H1 (cell line): ENCODE measurements around the gene SERGEF. TPM values are rescaled to one million over a fixed set of nuclear protein-coding genes. Genes with fewer than 3 reads are reported as not detected.

Experiments used
- CTCF ChIA-PET: fragments of 300-600 bp; sonication (Branson Sonifier 250); formaldehyde crosslinking; loops from one replicate; lab custom pipeline; 2021; ENCODE audit not compliant: partially characterized antibody; lab: Charles Lee
- POLR2A ChIA-PET: fragments of 300-600 bp; sonication (Branson Sonifier 250); formaldehyde crosslinking; loops from one replicate; lab custom pipeline; 2021; ENCODE audit warnings: inconsistent platforms; ENCODE audit not compliant: partially characterized antibody; lab: Charles Lee
- DNase-seq, 2 experiments: peaks; one replicate each; pipeline versions ENCODE4 v3.0.0 to v3.0.0-alpha.2; 2010 to 2022; ENCODE audit warnings: low spot score in 2 of 2, low read depth in 1 of 2, mixed read lengths in 1 of 2
- FAIRE-seq: peaks from 2 replicates; lab custom pipeline; 2011; peaks lifted over from hg19 to GRCh38; lab: Jason Lieb, UNC
- H2AFZ ChIP-seq: 2 replicates; pipeline ENCODE4 v1.8.1; 2012; ENCODE audit warnings: low read length, inconsistent platforms
- H2AK5ac ChIP-seq: 2 replicates; pipeline ENCODE4 v1.6.1; 2013; ENCODE audit warnings: low read depth, low read length
- H2BK120ac ChIP-seq: replicated peaks from 2 replicates; pipeline ENCODE3; 2013; ENCODE audit warnings: low read depth, low read length, inconsistent platforms
- H2BK12ac ChIP-seq: 2 replicates; pipeline ENCODE4 v1.6.1; 2013; ENCODE audit warnings: low read depth, low read length
- H2BK15ac ChIP-seq: 2 replicates; pipeline ENCODE4 v1.6.1; 2013; ENCODE audit warnings: low read length
- H2BK20ac ChIP-seq: 2 replicates; pipeline ENCODE4 v1.6.1; 2013; ENCODE audit warnings: low read length
- H2BK5ac ChIP-seq: 2 replicates; pipeline ENCODE4 v1.6.1; 2013; ENCODE audit warnings: low read depth, low read length
- H3K14ac ChIP-seq: 2 replicates; pipeline ENCODE4 v1.6.1; 2013; ENCODE audit warnings: inconsistent platforms; ENCODE audit not compliant: insufficient read length
- H3K18ac ChIP-seq: 2 replicates; pipeline ENCODE4 v1.6.1; 2013; ENCODE audit warnings: low read length; ENCODE audit errors: extremely low read depth
- H3K23ac ChIP-seq: 2 replicates; pipeline ENCODE4 v1.6.1; 2013; ENCODE audit warnings: inconsistent platforms; ENCODE audit not compliant: insufficient read length
- H3K23me2 ChIP-seq: 2 replicates; pipeline ENCODE4 v1.6.1; 2013; ENCODE audit warnings: low read depth, low read length
- H3K27ac ChIP-seq: 2 replicates; pipeline ENCODE4 v1.6.1; 2011; ENCODE audit warnings: low read depth, low read length, inconsistent platforms
- H3K27me3 ChIP-seq, 4 experiments: replicated peaks in 1 of 4; 1 replicate in 1 of 4; 2 replicates in 3 of 4; pipeline versions ENCODE4 v1.6.1 to v1.8.1; 2011 to 2013; ENCODE audit warnings: low read length in 3 of 4, mild to moderate bottlenecking in 3 of 4, inconsistent platforms in 2 of 4, mixed read lengths in 2 of 4, moderate library complexity in 1 of 4; ENCODE audit not compliant: control insufficient read depth in 3 of 4, insufficient read depth in 3 of 4; ENCODE audit errors: extremely low read depth in 1 of 4
- H3K36me3 ChIP-seq, 4 experiments: 2 replicates each; pipeline versions ENCODE4 v1.6.1 to v1.8.1; 2011 to 2013; ENCODE audit warnings: mild to moderate bottlenecking in 4 of 4, low read length in 3 of 4, moderate library complexity in 2 of 4, control low read depth in 1 of 4, inconsistent platforms in 1 of 4; ENCODE audit not compliant: insufficient read depth in 4 of 4, control insufficient read depth in 2 of 4
- H3K4ac ChIP-seq: replicated peaks from 2 replicates; pipeline ENCODE3; 2013; ENCODE audit warnings: low read length, low read depth, mixed read lengths, inconsistent platforms; ENCODE audit not compliant: insufficient read length
- H3K4me1 ChIP-seq, 4 experiments: replicated peaks in 1 of 4; 1 replicate in 1 of 4; 2 replicates in 3 of 4; pipeline versions ENCODE4 v1.6.1 to v1.8.1; 2011 to 2013; ENCODE audit warnings: low read length in 3 of 4, inconsistent platforms in 2 of 4, mixed read lengths in 1 of 4; ENCODE audit not compliant: insufficient read depth in 4 of 4, control insufficient read depth in 3 of 4
- H3K4me2 ChIP-seq, 2 experiments: 2 replicates each; pipeline versions ENCODE4 v1.6.1 to v1.8.1; 2011 to 2013; ENCODE audit warnings: low read depth in 2 of 2, low read length in 2 of 2, control low read depth in 1 of 2, inconsistent platforms in 1 of 2, mild to moderate bottlenecking in 1 of 2; ENCODE audit not compliant: insufficient read depth in 1 of 2
- H3K4me3 ChIP-seq, 4 experiments: fragments of 200-600, 300-600 bp in 1 of 4; sonication (generic), shearing (Covaris generic), sonication (Bioruptor Twin) in 1 of 4; 2 replicates each; pipeline versions ENCODE4 v1.5.1 to v1.8.1; 2011 to 2016; ENCODE audit warnings: low read length in 4 of 4, low read depth in 3 of 4, control low read depth in 2 of 4, inconsistent platforms in 2 of 4, mild to moderate bottlenecking in 2 of 4, mixed read lengths in 1 of 4, moderate library complexity in 1 of 4; ENCODE audit not compliant: insufficient read depth in 2 of 4; ENCODE audit errors: extremely low read depth in 1 of 4
- H3K56ac ChIP-seq: replicated peaks from 2 replicates; pipeline ENCODE3; 2013; ENCODE audit warnings: low read depth, mild to moderate bottlenecking, mixed read lengths, low read length, inconsistent platforms; ENCODE audit not compliant: insufficient read length
- H3K79me1 ChIP-seq: 2 replicates; pipeline ENCODE4 v1.6.1; 2013; ENCODE audit warnings: low read depth, low read length, control low read depth
- H3K79me2 ChIP-seq, 2 experiments: 2 replicates each; pipeline versions ENCODE4 v1.6.1 to v1.8.1; 2012 to 2013; ENCODE audit warnings: low read length in 2 of 2, mild to moderate bottlenecking in 2 of 2, inconsistent platforms in 1 of 2; ENCODE audit not compliant: insufficient read depth in 2 of 2, control insufficient read depth in 1 of 2
- H3K9ac ChIP-seq, 4 experiments: replicated peaks in 1 of 4; 1 replicate in 1 of 4; 2 replicates in 3 of 4; pipeline versions ENCODE4 v1.6.1 to v1.8.1; 2011 to 2013; ENCODE audit warnings: low read depth in 3 of 4, low read length in 3 of 4, control low read depth in 2 of 4, mild to moderate bottlenecking in 2 of 4, moderate library complexity in 2 of 4, inconsistent platforms in 1 of 4; ENCODE audit errors: extremely low read depth in 1 of 4
- H3K9me3 ChIP-seq, 2 experiments: 2 replicates each; pipeline versions ENCODE4 v1.6.1 to v1.8.1; 2012 to 2013; ENCODE audit warnings: mild to moderate bottlenecking in 2 of 2, moderate library complexity in 2 of 2, control low read depth in 1 of 2, inconsistent platforms in 1 of 2, low read depth in 1 of 2, low read length in 1 of 2, mixed read lengths in 1 of 2; ENCODE audit not compliant: insufficient read depth in 2 of 2
- H4K20me1 ChIP-seq, 2 experiments: replicated peaks in 1 of 2; 2 replicates each; pipeline versions ENCODE3 to v1.8.1; 2011 to 2013; ENCODE audit warnings: inconsistent platforms in 2 of 2, low read length in 2 of 2, mild to moderate bottlenecking in 1 of 2; ENCODE audit not compliant: insufficient read depth in 2 of 2, control insufficient read depth in 1 of 2
- H4K5ac ChIP-seq: 2 replicates; pipeline ENCODE4 v1.6.1; 2013; ENCODE audit warnings: low read length, low read depth, mixed read lengths, inconsistent platforms; ENCODE audit not compliant: insufficient read length
- H4K8ac ChIP-seq: 2 replicates; pipeline ENCODE4 v1.8.0; 2013; ENCODE audit warnings: mild to moderate bottlenecking, moderate library complexity, low read length, inconsistent platforms; ENCODE audit not compliant: insufficient read depth; ENCODE audit errors: extremely low read depth
- H4K91ac ChIP-seq: replicated peaks from 2 replicates; pipeline ENCODE3; 2013; ENCODE audit warnings: low read length, mixed read lengths, inconsistent platforms; ENCODE audit not compliant: insufficient read length
- ASH2L ChIP-seq: fragments of 200-600, 300-600 bp; sonication (generic); IDR thresholded peaks from one replicate; pipeline ENCODE4 v1.7.1; 2017; ENCODE audit warnings: low read length
- ATF2 ChIP-seq: IDR thresholded peaks from 2 replicates; pipeline ENCODE4 v1.6.1; 2012; ENCODE audit warnings: low read length, inconsistent platforms
- CEBPB ChIP-seq: IDR thresholded peaks from 2 replicates; pipeline ENCODE4 v1.6.1; 2012; ENCODE audit warnings: low read depth, low read length
- E2F6 ChIP-seq: IDR thresholded peaks from 2 replicates; pipeline ENCODE4 v1.6.1; 2012; ENCODE audit warnings: inconsistent platforms
- EGR1 ChIP-seq: IDR thresholded peaks from 2 replicates; pipeline ENCODE4 v1.6.1; 2011; ENCODE audit warnings: low read depth, low read length, borderline replicate concordance
- GABPA ChIP-seq: IDR thresholded peaks from 2 replicates; pipeline ENCODE4 v1.6.1; 2011; ENCODE audit warnings: mild to moderate bottlenecking, low read length, moderate library complexity, borderline replicate concordance; ENCODE audit not compliant: insufficient read depth
- KDM1A ChIP-seq: fragments of 200-600, 300-600 bp; sonication (generic); IDR thresholded peaks from 2 replicates; pipeline ENCODE4 v1.7.1; 2016; ENCODE audit warnings: mild to moderate bottlenecking, low read length, borderline replicate concordance
- RBBP5 ChIP-seq: IDR thresholded peaks from 2 replicates; pipeline ENCODE4 v1.7.1; 2012; ENCODE audit warnings: low read depth, mild to moderate bottlenecking, inconsistent platforms, low read length, moderate library complexity, borderline replicate concordance
- RFX5 ChIP-seq: IDR thresholded peaks from 2 replicates; pipeline ENCODE4 v1.6.1; 2011; ENCODE audit warnings: low read depth, low read length, improper control_type of control experiment, borderline replicate concordance
- SP1 ChIP-seq: IDR thresholded peaks from 2 replicates; pipeline ENCODE4 v1.6.1; 2011; ENCODE audit warnings: low read depth, low read length
- SP2 ChIP-seq: IDR thresholded peaks from 2 replicates; pipeline ENCODE4 v1.6.1; 2012; ENCODE audit warnings: mild to moderate bottlenecking, low read length, inconsistent platforms
- SP4 ChIP-seq: IDR thresholded peaks from 2 replicates; pipeline ENCODE4 v1.6.1; 2012; ENCODE audit warnings: low read length, inconsistent platforms
- ZNF274 ChIP-seq: IDR thresholded peaks from 2 replicates; pipeline ENCODE4 v1.7.0; 2012; ENCODE audit warnings: low read length, borderline replicate concordance; ENCODE audit errors: extremely low read depth
- WGBS, 2 experiments: shearing (Covaris generic) in 1 of 2; methylation state at CpG; one replicate each; pipeline versions ENCODE4 v1.1.6 to v1.1.7; 2013 to 2015; ENCODE audit warnings: low lambda C conversion rate in 2 of 2, mixed read lengths in 2 of 2, inconsistent platforms in 1 of 2, low coverage in 1 of 2, missing lambda C conversion rate in 1 of 2; ENCODE audit not compliant: insufficient replicate concordance in 2 of 2, insufficient coverage in 1 of 2, insufficient read length in 1 of 2; ENCODE audit errors: extremely low coverage in 1 of 2, missing lambda C conversion rate in 1 of 2; 5-methylcytosine and 5-hydroxymethylcytosine counted together
- polyA plus RNA-seq, 7 experiments: library from polyadenylated mRNA; depleted of rRNA in 3 of 7; stranded (reverse) in 5 of 7; unstranded in 2 of 7; fragments of >200 nt in 5 of 7; fragments of 200-250 nt in 2 of 7; gene quantifications; 1 replicate in 5 of 7; 2 replicates in 1 of 7; 4 replicates in 1 of 7; pipeline versions ENCODE4 v1.2.1 to v1.2.3, GENCODE V29; 2011 to 2013; ENCODE audit warnings: missing spikeins in 2 of 7, mixed read lengths in 2 of 7
- total RNA-seq: library from RNA; stranded (reverse); fragmentation: NEBNext Ultra II Directional; extraction: Animal tissue kit (Norgen Biotek cat#: 25700); gene quantifications from 2 replicates; pipeline ENCODE4 v1.2.1, GENCODE V29; 2021

SERGEF gene
- total and polyA plus RNA-seq, 2 of the 8 experiments (the other 6 are each of a cell fraction or from before 2014, with no cell fraction given) = 16.6 to 28.8 TPM

- H2AFZ ChIP-seq = no peak overlapping the region
- H3K14ac ChIP-seq = no peak overlapping the region
- no peak overlapping the region for H3K4me3 ChIP-seq
- H3K79me2 ChIP-seq = no peaks in the 10 kb centered on the region
- no peak overlapping the region for H2BK12ac ChIP-seq
- POLR2A ChIA-PET = no interaction called here
- no peak overlapping the region for H2BK20ac ChIP-seq
- no peak overlapping the region for H3K56ac ChIP-seq
- DNase-seq = no peak
- H3K27me3 ChIP-seq = no peaks in the 10 kb centered on the region
- H3K4me1 ChIP-seq = peaks cover 5 to 15% (median 10%) of the 10 kb centered on the region in 4 experiments; a peak in 5 of 7 replicates
- H4K8ac ChIP-seq = no peak overlapping the region
- 61% methylated on average over 2 of the region's 2 CpGs; no CpG with 5 or more reads in 1 of the 2 experiments for WGBS, 2 experiments
- no peaks in the 10 kb centered on the region for H3K23me2 ChIP-seq
- H3K36me3 ChIP-seq = no peaks in the 10 kb centered on the region
- no peak overlapping the region for H3K9ac ChIP-seq
- no peak overlapping the region for H2BK120ac ChIP-seq
- H2BK15ac ChIP-seq = no peak overlapping the region
- H3K9me3 ChIP-seq = no peaks in the 10 kb centered on the region
- H3K18ac ChIP-seq = no peak overlapping the region
- no peak overlapping the region for H3K23ac ChIP-seq
- no peak overlapping the region for H4K5ac ChIP-seq
- CTCF ChIA-PET = interaction anchor here (0.8 to 10.4 kb wide), 8 partner anchors 8 to 175 kb away, joined by 3 to 62 read pairs (median 4); no protein-coding TSS in a partner anchor
- no peaks in the 10 kb centered on the region for H4K20me1 ChIP-seq
- no peaks in the 10 kb centered on the region for H3K79me1 ChIP-seq
- H2AK5ac ChIP-seq = no peak overlapping the region
- H3K4me2 ChIP-seq = no peak overlapping the region
- H2BK5ac ChIP-seq = no peak overlapping the region
- H3K27ac ChIP-seq = no peak overlapping the region
- no peak overlapping the region for H4K91ac ChIP-seq
- H3K4ac ChIP-seq = no peak overlapping the region
- no peak for FAIRE-seq
- no peak for TF ChIP-seq ZNF274
- TF ChIP-seq KDM1A = no peak
- TF ChIP-seq SP1 = no peak
- TF ChIP-seq ATF2 = no peak
- no peak for TF ChIP-seq ASH2L
- TF ChIP-seq SP4 = no peak
- no peak for TF ChIP-seq RBBP5
- TF ChIP-seq GABPA = no peak
- no peak for TF ChIP-seq SP2
- TF ChIP-seq EGR1 = no peak
- no peak for TF ChIP-seq RFX5
- TF ChIP-seq E2F6 = no peak
- no peak for TF ChIP-seq CEBPB
Observed at GRCh38 chr11:17922416-17922788, 90.4 kb downstream of the SERGEF start.
